ENCODE data around the gene BCAS4.

Gene BCAS4

DNA sequence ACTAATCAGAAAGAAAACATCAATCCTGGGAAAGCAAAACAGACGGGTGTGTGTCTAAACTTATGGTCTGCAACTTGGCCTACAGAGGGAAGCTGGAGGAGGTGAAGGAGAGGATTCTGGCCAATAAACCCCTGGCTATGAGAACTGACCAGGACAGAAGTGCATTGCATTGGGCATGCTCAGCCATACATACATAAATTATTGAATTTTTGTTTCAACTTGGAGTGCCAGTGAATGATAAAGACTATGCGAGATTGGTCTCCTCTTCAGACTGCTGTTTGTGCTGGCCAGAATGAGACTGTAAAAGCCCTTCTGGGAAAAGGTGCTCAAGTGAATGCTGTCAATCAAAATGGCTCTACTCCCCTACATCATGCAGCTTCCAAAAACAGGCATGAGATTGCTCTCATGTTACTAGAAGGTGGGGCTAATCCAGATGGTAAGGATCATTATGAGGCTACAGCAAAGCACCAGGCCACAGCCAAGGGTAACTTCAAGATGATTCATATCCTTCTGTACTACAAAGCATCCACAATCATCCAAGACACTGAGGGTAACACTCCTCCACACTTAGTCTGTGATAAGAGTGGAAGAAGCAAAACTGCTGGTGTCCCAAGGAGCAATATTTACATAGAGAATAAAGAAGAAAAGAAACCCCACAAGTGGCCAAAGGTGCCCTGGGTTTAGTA lies 119.0 kb downstream of the BCAS4 start:
- no peak for TF ChIP-seq CTCF (IDR thresholded peaks at IDR 0.05; ENCODE audit: extremely low read depth, insufficient read depth, missing control alignments)
- in situ Hi-C loops (cut with MboI; ENCODE audit: low pct_unique_long_range_greater_than_20kb, low sequenced_read_pairs, unreplicated experiment) = no loop called here
- DNase-seq (ENCODE audit: low spot score) = no peak

GRCh38 chr20:50915424-50915823 lies 120.6 kb downstream of the BCAS4 start:
- no peak for TF ChIP-seq CTCF (IDR thresholded peaks at IDR 0.05; ENCODE audit: extremely low read depth, insufficient read depth, missing control alignments)
- in situ Hi-C loops (cut with MboI; ENCODE audit: low pct_unique_long_range_greater_than_20kb, low sequenced_read_pairs, unreplicated experiment) = no loop called here
- no peak for DNase-seq (ENCODE audit: low spot score)

DNA sequence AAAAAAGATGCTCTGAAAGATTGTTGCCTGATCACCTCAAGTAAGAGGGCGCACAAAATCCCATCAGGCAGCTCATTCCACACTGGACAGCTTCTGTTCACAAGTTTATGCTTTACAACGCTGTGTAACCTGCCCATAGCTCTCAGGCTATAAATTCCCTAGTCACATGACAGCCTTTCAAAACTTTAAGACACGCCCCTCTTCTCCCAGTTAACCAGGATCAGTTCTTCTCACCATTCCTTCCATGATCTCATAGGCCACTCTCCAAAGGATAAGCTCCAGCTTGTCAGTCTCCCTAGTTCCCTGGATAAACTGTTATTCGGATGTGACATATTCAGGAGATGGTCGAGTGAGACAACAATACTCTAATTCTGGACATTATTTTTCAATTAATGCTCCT lies 121.4 kb downstream of the BCAS4 start:
- DNase-seq (ENCODE audit: low spot score) = no peak
- no peak for TF ChIP-seq CTCF (IDR thresholded peaks at IDR 0.05; ENCODE audit: extremely low read depth, insufficient read depth, missing control alignments)
- in situ Hi-C loops (cut with MboI; ENCODE audit: low pct_unique_long_range_greater_than_20kb, low sequenced_read_pairs, unreplicated experiment) = no loop called here

GRCh38 chr20:50916934-50917333 lies 122.1 kb downstream of the BCAS4 start:
- in situ Hi-C loops (cut with MboI; ENCODE audit: low pct_unique_long_range_greater_than_20kb, low sequenced_read_pairs, unreplicated experiment) = no loop called here
- DNase-seq (ENCODE audit: low spot score) = no peak
- no peak for TF ChIP-seq CTCF (IDR thresholded peaks at IDR 0.05; ENCODE audit: extremely low read depth, insufficient read depth, missing control alignments)

- no peak for TF ChIP-seq CTCF (IDR thresholded peaks at IDR 0.05; ENCODE audit: extremely low read depth, insufficient read depth, missing control alignments)
- DNase-seq (ENCODE audit: low spot score) = no peak
- in situ Hi-C loops (cut with MboI; ENCODE audit: low pct_unique_long_range_greater_than_20kb, low sequenced_read_pairs, unreplicated experiment) = no loop called here
These were observed 123.5 kb downstream of the BCAS4 start for GRCh38 chr20:50918403-50918802.

DNA sequence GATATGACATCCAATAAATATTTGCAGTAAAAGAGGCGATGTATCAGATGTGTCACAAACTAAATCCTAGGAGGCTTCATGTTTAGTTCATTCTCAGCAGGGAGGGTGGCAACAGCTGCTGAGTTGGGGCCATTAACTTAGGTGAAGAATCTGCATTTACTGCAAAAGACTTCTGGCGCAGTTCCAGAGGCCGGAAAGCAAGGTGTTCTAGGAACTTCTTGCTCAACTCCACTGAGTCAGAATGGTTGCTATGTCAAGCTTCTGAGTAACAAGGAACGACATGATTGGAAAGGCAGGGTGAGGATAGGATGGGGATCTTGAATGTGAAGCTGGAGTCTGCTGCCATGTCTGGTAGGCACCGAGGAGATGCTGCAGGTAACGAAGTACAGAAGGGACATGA lies 124.7 kb downstream of the BCAS4 start:
- no peak for DNase-seq (ENCODE audit: low spot score)
- no peak for TF ChIP-seq CTCF (IDR thresholded peaks at IDR 0.05; ENCODE audit: extremely low read depth, insufficient read depth, missing control alignments)
- in situ Hi-C loops (cut with MboI; ENCODE audit: low pct_unique_long_range_greater_than_20kb, low sequenced_read_pairs, unreplicated experiment) = no loop called here
